ENCODE results near the gene GABRG3.
"Not testable (repeated sequence)": the region's sequence is repeated elsewhere in the genome, so short reads cannot be mapped to it uniquely, and the experiment has no call there.

GABRG3 gene

GRCh38 chr15:26996250-26996649 is 25.3 kb downstream of the GABRG3 start:
- DNase-seq (ENCODE audit: low read depth): no peak

GRCh38 chr15:27003003-27003402 is 32.0 kb downstream of the GABRG3 start:
- DNase-seq (ENCODE audit: low read depth): not testable (repeated sequence)

GRCh38 chr15:27004226-27004625 is 33.2 kb downstream of the GABRG3 start:
- not testable (repeated sequence) for DNase-seq (ENCODE audit: low read depth)

GRCh38 chr15:27017168-27017809 is 46.3 kb downstream of the GABRG3 start:
- no peak for DNase-seq (ENCODE audit: low read depth)

GRCh38 chr15:27019687-27020086 is 48.7 kb downstream of the GABRG3 start:
- no peak for DNase-seq (ENCODE audit: low read depth)

- no peak for DNase-seq (ENCODE audit: low read depth)
Measured at GRCh38 chr15:27025481-27025966, 54.5 kb downstream of the GABRG3 start.

- no peak for DNase-seq (ENCODE audit: low read depth)
Measured at GRCh38 chr15:27027229-27027628, 56.2 kb downstream of the GABRG3 start.

GRCh38 chr15:27028858-27029477 is 58.0 kb downstream of the GABRG3 start:
- DNase-seq (ENCODE audit: low read depth): no peak

- no peak for DNase-seq (ENCODE audit: low read depth)
Measured at GRCh38 chr15:27036210-27036609, 65.2 kb downstream of the GABRG3 start.

- DNase-seq (ENCODE audit: low read depth): no peak
Measured at GRCh38 chr15:27037501-27037900, 66.5 kb downstream of the GABRG3 start.

- no peak for DNase-seq (ENCODE audit: low read depth)
Measured at GRCh38 chr15:27039152-27039551, 68.2 kb downstream of the GABRG3 start.

- DNase-seq (ENCODE audit: low read depth): no peak
Measured at GRCh38 chr15:27042230-27042629, 71.2 kb downstream of the GABRG3 start.

- DNase-seq (ENCODE audit: low read depth): no peak
Measured at GRCh38 chr15:27042646-27043045, 71.7 kb downstream of the GABRG3 start.

GRCh38 chr15:27043770-27044169 is 72.8 kb downstream of the GABRG3 start:
- no peak for DNase-seq (ENCODE audit: low read depth)

- no peak for DNase-seq (ENCODE audit: low read depth)
Measured at GRCh38 chr15:27045796-27046195, 74.8 kb downstream of the GABRG3 start.

- no peak for DNase-seq (ENCODE audit: low read depth)
Measured at GRCh38 chr15:27046880-27047279, 75.9 kb downstream of the GABRG3 start.

GRCh38 chr15:27050163-27050562 is 79.2 kb downstream of the GABRG3 start:
- DNase-seq (ENCODE audit: low read depth): no peak

- no peak for DNase-seq (ENCODE audit: low read depth)
Measured at GRCh38 chr15:27054426-27054825, 83.4 kb downstream of the GABRG3 start.

- no peak for DNase-seq (ENCODE audit: low read depth)
Measured at GRCh38 chr15:27057904-27058645, 87.1 kb downstream of the GABRG3 start.

GRCh38 chr15:27058939-27059338 is 88.0 kb downstream of the GABRG3 start:
- no peak for DNase-seq (ENCODE audit: low read depth)

- no peak for DNase-seq (ENCODE audit: low read depth)
Measured at GRCh38 chr15:27059610-27060202, 88.7 kb downstream of the GABRG3 start.

GRCh38 chr15:27061739-27062138 is 90.8 kb downstream of the GABRG3 start:
- no peak for DNase-seq (ENCODE audit: low read depth)

- no peak for DNase-seq (ENCODE audit: low read depth)
Measured at GRCh38 chr15:27062951-27063350, 92.0 kb downstream of the GABRG3 start.
